Caco-2 (cell line): ENCODE measurements around the gene RTBDN. TPM values are rescaled to one million over a fixed set of nuclear protein-coding genes. Genes with fewer than 3 reads are reported as not detected.
A peak's percentile ranks its signal among the peaks of the same experiment; 100 is the strongest.

ENCODE experiments used
- BruUV-seq: library from RNA; stranded (reverse); fragments of 400-500 nt; replicated peaks from 2 replicates; lab custom pipeline; 2021; lab: Mats Ljungman, UMichigan
- CTCF ChIA-PET: fragments of 300-600 bp; sonication (Branson Sonifier 250); formaldehyde crosslinking; loops from one replicate; lab custom pipeline; 2022; ENCODE audit warnings: antibody characterized with exemption; lab: Charles Lee
- POLR2A ChIA-PET: fragments of 300-600 bp; sonication (Branson Sonifier 250); formaldehyde crosslinking; loops from one replicate; lab custom pipeline; 2022; ENCODE audit warnings: antibody characterized with exemption; lab: Charles Lee
- DNase-seq, 2 experiments: peaks; one replicate each; pipeline versions ENCODE4 v3.0.0 to v3.0.0-alpha.2; 2020 to 2022
- H3K27me3 ChIP-seq: replicated peaks from 2 replicates; pipeline ENCODE4 v1.6.0; 2011; ENCODE audit warnings: low read length; ENCODE audit not compliant: control insufficient read depth, insufficient read depth
- H3K36me3 ChIP-seq: 2 replicates; pipeline ENCODE4 v1.5.1; 2011; ENCODE audit warnings: low read length; ENCODE audit not compliant: control insufficient read depth, insufficient read depth
- H3K4me1 ChIP-seq: fragments of 250-450 bp; sonication (Bioruptor Pico); 2 replicates; pipeline ENCODE4 v1.5.1; 2020; ENCODE audit warnings: mild to moderate bottlenecking
- H3K4me3 ChIP-seq: 2 replicates; pipeline ENCODE4 v1.5.1; 2011; ENCODE audit warnings: low read depth, mild to moderate bottlenecking, control low read depth, low read length
- H3K9me3 ChIP-seq: fragments of 250-450 bp; sonication (Bioruptor Pico); 2 replicates; pipeline ENCODE4 v1.5.1; 2020; ENCODE audit warnings: mild to moderate bottlenecking, moderate library complexity
- H3K27ac Mint-ChIP-seq: one replicate; pipeline ENCODE4 v1.8.0; 2022; ENCODE audit warnings: mixed read lengths; ENCODE audit not compliant: unreplicated experiment
- H3K27me3 Mint-ChIP-seq: one replicate; pipeline ENCODE4 v1.8.0; 2022; ENCODE audit warnings: mixed read lengths; ENCODE audit not compliant: insufficient read depth, unreplicated experiment
- H3K36me3 Mint-ChIP-seq: one replicate; pipeline ENCODE4 v1.8.0; 2022; ENCODE audit warnings: mild to moderate bottlenecking, mixed read lengths; ENCODE audit not compliant: insufficient read depth, unreplicated experiment
- H3K4me1 Mint-ChIP-seq: one replicate; pipeline ENCODE4 v1.8.0; 2022; ENCODE audit warnings: low read depth, mixed read lengths; ENCODE audit not compliant: unreplicated experiment
- H3K4me3 Mint-ChIP-seq: one replicate; pipeline ENCODE4 v1.8.0; 2022; ENCODE audit warnings: mild to moderate bottlenecking, moderate library complexity, mixed read lengths; ENCODE audit not compliant: unreplicated experiment
- H3K9me3 Mint-ChIP-seq: one replicate; pipeline ENCODE4 v1.8.0; 2022; ENCODE audit warnings: mixed read lengths; ENCODE audit not compliant: unreplicated experiment
- intact Hi-C: fragments of 100-400 bp; cut with micrococcal nuclease; formaldehyde crosslinking; loops from one replicate; pipeline ENCODE4 v1.10.0; 2022; ENCODE audit not compliant: unreplicated experiment
- total RNA-seq: library from RNA; stranded (reverse); gene quantifications from 2 replicates; pipeline ENCODE4 v1.2.3, GENCODE V29; 2022
- TF ChIP-seq, protein P1 (sequence below), 2 experiments: fragments of 200-600 bp in 1 of 2; IDR thresholded peaks; 1 replicate in 1 of 2; 2 replicates in 1 of 2; pipeline versions ENCODE4 v1.5.1 to v1.8.0; 2011 to 2022; ENCODE audit warnings: antibody characterized with exemption in 1 of 2, control low read depth in 1 of 2, inconsistent platforms in 1 of 2, low read depth in 1 of 2, low read length in 1 of 2, mild to moderate bottlenecking in 1 of 2, moderate library complexity in 1 of 2; ENCODE audit not compliant: insufficient read depth in 1 of 2, severe bottlenecking in 1 of 2, unreplicated experiment in 1 of 2

Gene RTBDN
- total RNA-seq, 1 experiment from 2014 or later: not detected

DNA sequence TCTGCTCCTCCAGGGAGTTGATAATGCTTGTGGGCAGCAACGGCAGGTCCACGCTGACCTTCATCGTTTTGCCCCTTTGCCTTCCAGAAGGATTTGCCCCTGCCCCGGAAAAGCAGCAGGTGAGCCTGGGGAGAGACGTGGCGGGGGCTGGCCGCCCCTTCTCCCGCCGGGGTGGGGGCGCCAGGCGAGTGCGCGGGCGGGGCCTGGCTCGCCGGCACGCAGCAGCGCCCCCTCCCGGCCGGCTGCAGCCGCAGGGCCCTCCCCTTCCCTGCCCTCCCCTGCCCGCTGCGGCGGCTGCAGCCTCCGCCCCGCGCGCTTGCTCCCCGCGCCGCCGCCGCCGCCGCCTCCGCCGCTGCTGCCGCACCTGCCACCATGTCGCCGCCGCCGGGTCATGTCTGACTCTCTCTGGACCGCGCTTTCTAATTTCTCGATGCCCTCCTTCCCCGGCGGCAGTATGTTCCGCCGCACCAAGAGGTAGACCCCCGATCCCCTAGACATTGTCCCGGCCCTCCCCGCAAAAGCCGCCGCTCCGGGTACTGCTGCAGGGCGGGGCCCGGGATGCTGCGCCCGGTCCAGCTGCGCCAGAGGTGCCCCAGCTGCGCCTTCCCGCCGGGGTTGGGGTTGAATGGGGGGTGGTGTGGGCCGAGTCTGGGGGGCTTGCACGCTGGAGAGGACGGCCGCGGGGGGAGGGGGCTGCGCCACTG is 4.0 kb upstream of the RTBDN start, which contains the start of gene MAST1:
Gene MAST1 (plus strand): TSS at position 334 of the 704 bp plus-strand sequence. CDS start 58 bp downstream, at position 392.
- H3K4me1 Mint-ChIP-seq: peaks cover 8% of the 10 kb centered on the region
- no TSS peak for BruUV-seq
- TF ChIP-seq, protein P1, sequence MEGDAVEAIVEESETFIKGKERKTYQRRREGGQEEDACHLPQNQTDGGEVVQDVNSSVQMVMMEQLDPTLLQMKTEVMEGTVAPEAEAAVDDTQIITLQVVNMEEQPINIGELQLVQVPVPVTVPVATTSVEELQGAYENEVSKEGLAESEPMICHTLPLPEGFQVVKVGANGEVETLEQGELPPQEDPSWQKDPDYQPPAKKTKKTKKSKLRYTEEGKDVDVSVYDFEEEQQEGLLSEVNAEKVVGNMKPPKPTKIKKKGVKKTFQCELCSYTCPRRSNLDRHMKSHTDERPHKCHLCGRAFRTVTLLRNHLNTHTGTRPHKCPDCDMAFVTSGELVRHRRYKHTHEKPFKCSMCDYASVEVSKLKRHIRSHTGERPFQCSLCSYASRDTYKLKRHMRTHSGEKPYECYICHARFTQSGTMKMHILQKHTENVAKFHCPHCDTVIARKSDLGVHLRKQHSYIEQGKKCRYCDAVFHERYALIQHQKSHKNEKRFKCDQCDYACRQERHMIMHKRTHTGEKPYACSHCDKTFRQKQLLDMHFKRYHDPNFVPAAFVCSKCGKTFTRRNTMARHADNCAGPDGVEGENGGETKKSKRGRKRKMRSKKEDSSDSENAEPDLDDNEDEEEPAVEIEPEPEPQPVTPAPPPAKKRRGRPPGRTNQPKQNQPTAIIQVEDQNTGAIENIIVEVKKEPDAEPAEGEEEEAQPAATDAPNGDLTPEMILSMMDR (IDR thresholded peaks at IDR 0.05; ENCODE audit: insufficient read depth in 1 of 2, low read depth in 1 of 2, low read length in 1 of 2, severe bottlenecking in 1 of 2, unreplicated experiment in 1 of 2): peak in 1 of 2 experiments; percentile 61
- H3K9me3 Mint-ChIP-seq: no peaks in the 10 kb centered on the region
- ChIA-PET POLR2A (no interaction called here), CTCF (interaction anchor here (0.6 kb wide), 1 partner anchor 10 kb away, joined by 3 read pairs; no protein-coding TSS in a partner anchor)
- H3K27me3 Mint-ChIP-seq: peaks cover 15% of the 10 kb centered on the region
- Histone ChIP-seq H3K36me3 (no peaks in the 10 kb centered on the region), H3K4me1 (peaks cover 14% of the 10 kb centered on the region), H3K9me3 (no peaks in the 10 kb centered on the region), H3K4me3 (peak within 1 kb of the TSS; percentile 45), H3K27me3 (no peaks in the 10 kb centered on the region)
- intact Hi-C loops: loop anchor here (5.0 kb wide), 1 partner anchor 36 kb away; the partner anchor contains the start of genes PRDX2 and THSD8
- no peak within 1 kb of the TSS for H3K27ac Mint-ChIP-seq
- H3K4me3 Mint-ChIP-seq: peak within 1 kb of the TSS; percentile 75
- peaks cover 6% of the 10 kb centered on the region for H3K36me3 Mint-ChIP-seq
- DNase-seq: peak in 1 of 2 experiments; percentile 74

GRCh38 chr19:12837225-12837624 is 2.8 kb upstream of the RTBDN start:
- ChIA-PET CTCF (interaction anchor here (0.7 kb wide), 1 partner anchor 60 kb away, joined by 3 read pairs; no protein-coding TSS in a partner anchor), POLR2A (no interaction called here)
- Mint-ChIP-seq H3K27ac (no peak overlapping the region), H3K36me3 (peaks cover 11% of the 10 kb centered on the region), H3K9me3 (no peaks in the 10 kb centered on the region), H3K4me3 (no peak overlapping the region), H3K4me1 (peaks cover 14% of the 10 kb centered on the region), H3K27me3 (peaks cover 18% of the 10 kb centered on the region)
- no peak for DNase-seq
- H3K4me3 ChIP-seq: no peak overlapping the region
- H3K36me3 ChIP-seq: no peaks in the 10 kb centered on the region
- TF ChIP-seq, protein P1 (IDR thresholded peaks at IDR 0.05; ENCODE audit: insufficient read depth in 1 of 2, low read depth in 1 of 2, low read length in 1 of 2, severe bottlenecking in 1 of 2, unreplicated experiment in 1 of 2): no peak
- no peaks in the 10 kb centered on the region for H3K9me3 ChIP-seq
- peaks cover 18% of the 10 kb centered on the region for H3K4me1 ChIP-seq
- BruUV-seq: no TSS peak
- intact Hi-C loops: loop anchor here (5.0 kb wide), 1 partner anchor 35 kb away; the partner anchor contains the start of genes PRDX2 and THSD8
- H3K27me3 ChIP-seq: no peaks in the 10 kb centered on the region

GRCh38 chr19:12836529-12836863 is 2.1 kb upstream of the RTBDN start:
- ChIA-PET CTCF (no interaction called here), POLR2A (no interaction called here)
- H3K4me3 Mint-ChIP-seq: peak overlapping the region; percentile 63
- peaks cover 11% of the 10 kb centered on the region for H3K36me3 Mint-ChIP-seq
- peaks cover 18% of the 10 kb centered on the region for H3K4me1 ChIP-seq
- no peaks in the 10 kb centered on the region for H3K36me3 ChIP-seq
- peaks cover 18% of the 10 kb centered on the region for H3K27me3 Mint-ChIP-seq
- peaks cover 14% of the 10 kb centered on the region for H3K4me1 Mint-ChIP-seq
- H3K27me3 ChIP-seq: no peaks in the 10 kb centered on the region
- H3K4me3 ChIP-seq: no peak overlapping the region
- no TSS peak for BruUV-seq
- no peak for DNase-seq
- H3K9me3 Mint-ChIP-seq: no peaks in the 10 kb centered on the region
- TF ChIP-seq, protein P1 (IDR thresholded peaks at IDR 0.05; ENCODE audit: insufficient read depth in 1 of 2, low read depth in 1 of 2, low read length in 1 of 2, severe bottlenecking in 1 of 2, unreplicated experiment in 1 of 2): no peak
- H3K9me3 ChIP-seq: no peaks in the 10 kb centered on the region
- intact Hi-C loops: loop anchor here (5.0 kb wide), 1 partner anchor 34 kb away; the partner anchor contains the start of genes PRDX2 and THSD8
- H3K27ac Mint-ChIP-seq: no peak overlapping the region
